Neural cell (in vitro differentiated cells): ENCODE results near the gene SETBP1. TPM values are rescaled to one million over a fixed set of nuclear protein-coding genes. Genes with fewer than 3 reads are reported as not detected.

Experiments
- H2AFZ ChIP-seq: fragments of 200-600, 300-800 bp; sonication (generic), shearing (Covaris generic); 2 replicates; pipeline ENCODE4 v1.6.0; 2014; ENCODE audit warnings: low read depth, mild to moderate bottlenecking, antibody characterized with exemption, low read length, moderate library complexity
- H3F3A ChIP-seq: fragments of 200-600 bp; shearing (Covaris generic); 2 replicates; pipeline ENCODE4 v1.6.1; 2016; ENCODE audit warnings: mild to moderate bottlenecking, moderate library complexity, mixed read lengths, antibody characterized with exemption, low read length; ENCODE audit not compliant: insufficient read depth, poor library complexity, severe bottlenecking
- H3K27ac ChIP-seq: fragments of 200-600, 300-800 bp; sonication (generic), shearing (Covaris generic); 2 replicates; pipeline ENCODE4 v1.5.1; 2014; ENCODE audit warnings: mild to moderate bottlenecking, low read length, moderate library complexity
- H3K27me3 ChIP-seq: fragments of 300-800, 200-600 bp; sonication (generic), shearing (Covaris generic); 2 replicates; pipeline ENCODE4 v1.6.0; 2014; ENCODE audit warnings: mild to moderate bottlenecking, low read depth, low read length, moderate library complexity; ENCODE audit not compliant: insufficient read depth
- H3K36me3 ChIP-seq: fragments of 300-800, 200-600 bp; sonication (generic), shearing (Covaris generic); 2 replicates; pipeline ENCODE4 v1.5.1; 2014; ENCODE audit warnings: mild to moderate bottlenecking, antibody characterized with exemption, low read length, moderate library complexity; ENCODE audit not compliant: insufficient read depth
- H3K4me2 ChIP-seq: fragments of 300-800, 200-600 bp; sonication (generic), shearing (Covaris generic); 2 replicates; pipeline ENCODE4 v1.6.0; 2014; ENCODE audit warnings: mild to moderate bottlenecking, low read length
- H3K4me3 ChIP-seq: fragments of 300-800, 200-600 bp; sonication (generic), shearing (Covaris generic); 2 replicates; pipeline ENCODE4 v1.5.1; 2014; ENCODE audit warnings: mild to moderate bottlenecking, low read length, moderate library complexity
- H3K79me2 ChIP-seq: fragments of 200-600 bp; shearing (Covaris generic); replicated peaks from 2 replicates; pipeline ENCODE4 v1.6.0; 2014; ENCODE audit warnings: mild to moderate bottlenecking, low read length, moderate library complexity; ENCODE audit not compliant: insufficient read depth
- H3K9ac ChIP-seq: fragments of 300-800, 200-600 bp; sonication (generic), shearing (Covaris generic); 2 replicates; pipeline ENCODE4 v1.6.1; 2016; ENCODE audit warnings: mild to moderate bottlenecking, low read length, mixed read lengths
- H3K9me2 ChIP-seq: fragments of 200-600 bp; shearing (Covaris generic); 2 replicates; pipeline ENCODE4 v1.6.1; 2016; ENCODE audit warnings: mild to moderate bottlenecking, low read length, mixed read lengths; ENCODE audit not compliant: insufficient read depth
- H3K9me3 ChIP-seq: fragments of 200-600, 300-800 bp; sonication (generic), shearing (Covaris generic); 2 replicates; pipeline ENCODE4 v1.6.1; 2016; ENCODE audit warnings: mild to moderate bottlenecking, mixed run types, low read length, moderate library complexity, mixed read lengths
- H4K20me1 ChIP-seq: fragments of 200-600 bp; shearing (Covaris generic); 2 replicates; pipeline ENCODE4 v1.6.1; 2016; ENCODE audit warnings: mild to moderate bottlenecking, mixed run types; ENCODE audit not compliant: insufficient read depth
- CTCF ChIP-seq: fragments of 450-650 bp; IDR thresholded peaks from 2 replicates; pipeline ENCODE4 v1.5.1; 2014; ENCODE audit warnings: antibody characterized with exemption, mild to moderate bottlenecking, moderate library complexity; ENCODE audit not compliant: poor library complexity, severe bottlenecking
- EP300 ChIP-seq: fragments of 450-650 bp; conservative IDR thresholded peaks from 2 replicates; pipeline ENCODE4 v1.6.1; 2014; ENCODE audit warnings: antibody characterized with exemption, mild to moderate bottlenecking, moderate library complexity; ENCODE audit not compliant: poor library complexity, severe bottlenecking
- EZH2 ChIP-seq: fragments of 200-600, 300-800 bp; shearing (Covaris generic), sonication (generic); IDR thresholded peaks from 2 replicates; pipeline ENCODE4 v1.6.1; 2014; ENCODE audit warnings: antibody characterized with exemption, low read length, borderline replicate concordance, mild to moderate bottlenecking; ENCODE audit not compliant: insufficient read depth, poor library complexity, severe bottlenecking
- MXI1 ChIP-seq: fragments of 450-650 bp; conservative IDR thresholded peaks from 2 replicates; pipeline ENCODE4 v1.6.1; 2014; ENCODE audit warnings: antibody characterized with exemption, mild to moderate bottlenecking; ENCODE audit not compliant: poor library complexity, severe bottlenecking
- POLR2AphosphoS5 ChIP-seq: IDR thresholded peaks from 2 replicates; pipeline ENCODE4 v1.6.1; 2012
- RAD21 ChIP-seq: fragments of 450-650 bp; conservative IDR thresholded peaks from 2 replicates; pipeline ENCODE4 v1.6.1; 2014; ENCODE audit warnings: antibody characterized with exemption, mild to moderate bottlenecking, moderate library complexity
- REST ChIP-seq: IDR thresholded peaks from 2 replicates; pipeline ENCODE4 v1.6.1; 2012; ENCODE audit warnings: borderline replicate concordance
- SMC3 ChIP-seq: fragments of 450-650 bp; conservative IDR thresholded peaks from 2 replicates; pipeline ENCODE4 v1.6.1; 2014; ENCODE audit warnings: antibody characterized with exemption, mild to moderate bottlenecking, moderate library complexity; ENCODE audit not compliant: poor library complexity
- TAF1 ChIP-seq: IDR thresholded peaks from 2 replicates; pipeline ENCODE4 v1.6.1; 2012; ENCODE audit warnings: low read depth
- polyA plus RNA-seq: library from polyadenylated mRNA; depleted of rRNA; stranded (reverse); fragments of >200 nt; gene quantifications from 2 replicates; pipeline ENCODE4 v1.2.3, GENCODE V29; 2014

The SETBP1 gene
- polyA plus RNA-seq, 1 donor from 2014 or later = 13.7 TPM

- H3F3A ChIP-seq = no peaks in the 10 kb centered on the region
- TF ChIP-seq POLR2AphosphoS5 (peak; percentile 79), EP300 (no peak)
Measured at GRCh38 chr18:45068400-45069094, 387.9 kb downstream of the SETBP1 start.

GRCh38 chr18:45069546-45069945 lies 388.9 kb downstream of the SETBP1 start:
- Histone ChIP-seq H3K27me3 (no peaks in the 10 kb centered on the region), H3K79me2 (no peaks in the 10 kb centered on the region), H2AFZ (no peak overlapping the region), H3K4me3 (no peak overlapping the region), H3K9me3 (no peaks in the 10 kb centered on the region), H3K9ac (no peak overlapping the region), H3K9me2 (no peaks in the 10 kb centered on the region), H4K20me1 (no peaks in the 10 kb centered on the region), H3K4me2 (no peak overlapping the region), H3F3A (no peaks in the 10 kb centered on the region), H3K27ac (no peak overlapping the region), H3K36me3 (peaks cover 7% of the 10 kb centered on the region)
- TF ChIP-seq SMC3 = no peak
- TF ChIP-seq EZH2 = no peak
- TF ChIP-seq POLR2AphosphoS5 = no peak

More at GRCh38 chr18:45068400-45069094, 387.9 kb downstream of the SETBP1 start:
- Histone ChIP-seq H4K20me1 (no peaks in the 10 kb centered on the region), H3K36me3 (peaks cover 7% of the 10 kb centered on the region), H2AFZ (no peak overlapping the region), H3K9me2 (no peaks in the 10 kb centered on the region), H3K9ac (no peak overlapping the region), H3K79me2 (no peaks in the 10 kb centered on the region), H3K4me3 (no peak overlapping the region), H3K4me2 (no peak overlapping the region), H3K9me3 (no peaks in the 10 kb centered on the region), H3K27ac (no peak overlapping the region), H3K27me3 (no peaks in the 10 kb centered on the region)

- Histone ChIP-seq H3K9ac (no peak overlapping the region), H3K27me3 (no peaks in the 10 kb centered on the region), H3K9me3 (no peaks in the 10 kb centered on the region), H3F3A (no peaks in the 10 kb centered on the region), H3K79me2 (no peaks in the 10 kb centered on the region), H3K9me2 (no peaks in the 10 kb centered on the region), H3K4me2 (no peak overlapping the region), H4K20me1 (no peaks in the 10 kb centered on the region), H2AFZ (no peak overlapping the region), H3K27ac (no peak overlapping the region), H3K4me3 (no peak overlapping the region), H3K36me3 (no peaks in the 10 kb centered on the region)
- TF ChIP-seq EP300 (no peak), RAD21 (no peak), POLR2AphosphoS5 (no peak)
Measured at GRCh38 chr18:45071956-45072355, 391.3 kb downstream of the SETBP1 start.

GRCh38 chr18:45073556-45073955 lies 392.9 kb downstream of the SETBP1 start:
- Histone ChIP-seq H3K9me3 (no peaks in the 10 kb centered on the region), H4K20me1 (no peaks in the 10 kb centered on the region), H3K4me2 (no peak overlapping the region), H3K9me2 (no peaks in the 10 kb centered on the region), H3F3A (no peaks in the 10 kb centered on the region), H3K27me3 (no peaks in the 10 kb centered on the region), H2AFZ (no peak overlapping the region), H3K27ac (no peak overlapping the region), H3K4me3 (no peak overlapping the region), H3K36me3 (no peaks in the 10 kb centered on the region), H3K79me2 (no peaks in the 10 kb centered on the region), H3K9ac (no peak overlapping the region)
- TF ChIP-seq TAF1 = no peak
- no peak for TF ChIP-seq SMC3
- TF ChIP-seq CTCF = no peak
- TF ChIP-seq EZH2 = no peak
- TF ChIP-seq EP300 = no peak
- no peak for TF ChIP-seq RAD21
- TF ChIP-seq REST = no peak
- no peak for TF ChIP-seq MXI1
- no peak for TF ChIP-seq POLR2AphosphoS5
